Keratinocyte (primary cell): ENCODE measurements around the gene DACT3. TPM values are rescaled to one million over a fixed set of nuclear protein-coding genes. Genes with fewer than 3 reads are reported as not detected.

Experiments used
- DNase-seq: peaks from one replicate; pipeline ENCODE4 v3.0.0-alpha.2; 2011; ENCODE audit warnings: low read depth, missing footprints, low spot score
- FAIRE-seq: peaks from 2 replicates; lab custom pipeline; 2011; peaks lifted over from hg19 to GRCh38; lab: Jason Lieb, UNC
- H2AFZ ChIP-seq: 2 replicates; pipeline ENCODE4 v1.6.0; 2012; ENCODE audit warnings: low read length, control low read depth, inconsistent platforms; ENCODE audit not compliant: control insufficient read depth
- H3K27ac ChIP-seq: 2 replicates; pipeline ENCODE4 v1.5.1; 2011; ENCODE audit warnings: low read length; ENCODE audit not compliant: control insufficient read depth, insufficient read depth
- H3K27me3 ChIP-seq: 3 replicates; pipeline ENCODE4 v1.6.0; 2011; ENCODE audit warnings: low read length; ENCODE audit not compliant: control insufficient read depth, insufficient read depth; ENCODE audit errors: extremely low read depth
- H3K36me3 ChIP-seq, 2 experiments: 2 replicates in 1 of 2; 3 replicates in 1 of 2; pipeline ENCODE4 v1.5.1; 2011; ENCODE audit warnings: low read length in 2 of 2, mild to moderate bottlenecking in 1 of 2; ENCODE audit not compliant: control insufficient read depth in 2 of 2, insufficient read depth in 2 of 2; ENCODE audit errors: extremely low read depth in 1 of 2
- H3K4me1 ChIP-seq: 3 replicates; pipeline ENCODE4 v1.5.1; 2011; ENCODE audit warnings: low read length; ENCODE audit not compliant: control insufficient read depth, insufficient read depth; ENCODE audit errors: extremely low read depth
- H3K4me2 ChIP-seq: 3 replicates; pipeline ENCODE4 v1.6.0; 2011; ENCODE audit warnings: low read depth, low read length; ENCODE audit not compliant: control insufficient read depth, insufficient read depth; ENCODE audit errors: extremely low read depth
- H3K4me3 ChIP-seq, 3 experiments: fragments of 200-600 bp in 1 of 3; sonication (generic) in 1 of 3; 2 replicates in 2 of 3; 3 replicates in 1 of 3; pipeline ENCODE4 v1.5.1; 2011 to 2016; ENCODE audit warnings: low read length in 3 of 3, mild to moderate bottlenecking in 3 of 3, control low read depth in 2 of 3, inconsistent platforms in 1 of 3, low read depth in 1 of 3, mixed read lengths in 1 of 3, mixed run types in 1 of 3, moderate library complexity in 1 of 3; ENCODE audit not compliant: control insufficient read depth in 2 of 3, insufficient read depth in 2 of 3; ENCODE audit errors: extremely low read depth in 1 of 3
- H3K79me2 ChIP-seq: 2 replicates; pipeline ENCODE4 v1.6.0; 2012; ENCODE audit warnings: low read length; ENCODE audit not compliant: control insufficient read depth, insufficient read depth
- H3K9ac ChIP-seq: 3 replicates; pipeline ENCODE4 v1.6.0; 2011; ENCODE audit warnings: low read length; ENCODE audit not compliant: control insufficient read depth, insufficient read depth; ENCODE audit errors: extremely low read depth
- H3K9me1 ChIP-seq: 3 replicates; pipeline ENCODE4 v1.6.0; 2011; ENCODE audit warnings: low read length; ENCODE audit not compliant: control insufficient read depth, insufficient read depth; ENCODE audit errors: extremely low read depth
- H3K9me3 ChIP-seq: 2 replicates; pipeline ENCODE4 v1.5.1; 2012; ENCODE audit warnings: low read depth, low read length; ENCODE audit not compliant: control insufficient read depth
- H4K20me1 ChIP-seq: 3 replicates; pipeline ENCODE4 v1.6.0; 2011; ENCODE audit warnings: low read length; ENCODE audit not compliant: control insufficient read depth, insufficient read depth; ENCODE audit errors: extremely low read depth
- CTCF ChIP-seq, 3 experiments: IDR thresholded peaks in 1 of 3; conservative IDR thresholded peaks in 1 of 3; optimal IDR thresholded peaks in 1 of 3; 2 replicates in 2 of 3; 3 replicates in 1 of 3; pipeline versions ENCODE3 to v1.5.1; 2011; ENCODE audit warnings: low read length in 3 of 3, mild to moderate bottlenecking in 3 of 3, moderate library complexity in 2 of 3, control low read depth in 1 of 3, inconsistent platforms in 1 of 3; ENCODE audit not compliant: insufficient read depth in 2 of 3; ENCODE audit errors: extremely low read depth in 1 of 3
- EZH2 ChIP-seq: IDR thresholded peaks from one replicate; pipeline ENCODE4 v1.6.1; 2012; ENCODE audit warnings: inconsistent platforms, mild to moderate bottlenecking, low read length, moderate library complexity
- dilution Hi-C: fragments of 300-500 bp; cut with MboI; formaldehyde crosslinking; loops from one replicate; pipeline ENCODE4 v1.7.0; 2020; ENCODE audit warnings: low sequenced_read_pairs; ENCODE audit not compliant: extremely low pct_ligation_motif_present
- polyA plus RNA-seq, 5 experiments: library from polyadenylated mRNA; depleted of rRNA in 3 of 5; stranded (reverse) in 3 of 5; stranded (forward) in 1 of 5; unstranded in 1 of 5; fragments of >200 nt; gene quantifications; 1 replicate in 1 of 5; 2 replicates in 3 of 5; 3 replicates in 1 of 5; pipeline versions ENCODE4 v1.2.1 to v1.2.3, GENCODE V29; 2011 to 2012; ENCODE audit warnings: missing spikeins in 2 of 5, low read depth in 1 of 5, low replicate concordance in 1 of 5

The DACT3 gene
- polyA plus RNA-seq, 1 donor (not counting 4 experiments of a cell fraction or from before 2014, with no cell fraction given) = 0.04 TPM

DNA sequence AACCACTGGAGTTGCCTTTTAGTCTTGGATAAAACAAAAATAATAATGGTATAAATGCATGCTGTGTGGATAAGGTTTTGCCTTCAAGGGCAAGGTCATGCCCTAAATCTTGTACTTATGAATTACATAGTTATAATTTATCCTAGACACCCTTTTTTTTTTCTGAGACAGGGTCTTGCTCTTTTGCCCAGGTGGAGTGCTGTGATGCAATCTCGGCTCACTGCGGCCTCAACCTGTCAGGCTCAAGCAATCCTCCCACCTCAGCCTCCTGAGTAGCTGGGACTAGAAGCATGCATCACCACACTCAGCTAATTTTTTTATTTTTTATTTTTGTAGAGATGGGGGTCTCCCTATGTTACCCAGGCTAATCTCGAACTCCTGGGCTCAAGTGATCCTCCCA is 7.7 kb upstream of the DACT3 start:
- FAIRE-seq = no peak
- no peak overlapping the region for H3K9ac ChIP-seq
- no peak for DNase-seq
- dilution Hi-C loops = no loop called here
- no peaks in the 10 kb centered on the region for H3K4me1 ChIP-seq
- no peak overlapping the region for H3K4me3 ChIP-seq
- H3K27me3 ChIP-seq = no peaks in the 10 kb centered on the region
- H3K79me2 ChIP-seq = no peaks in the 10 kb centered on the region
- no peak overlapping the region for H2AFZ ChIP-seq
- H3K36me3 ChIP-seq = peaks cover 4 to 6% of the 10 kb centered on the region in 2 experiments
- H3K9me1 ChIP-seq = no peaks in the 10 kb centered on the region
- TF ChIP-seq CTCF (optimal IDR thresholded peaks at IDR 0.05 in 1 of 3, IDR thresholded peaks at IDR 0.05 in 1 of 3, conservative IDR thresholded peaks at IDR 0.05 in 1 of 3; ENCODE audit: extremely low read depth in 1 of 3, insufficient read depth in 2 of 3, low read length in 3 of 3) (no peak), EZH2 (no peak)
- H3K4me2 ChIP-seq = no peak overlapping the region
- H3K27ac ChIP-seq = no peak overlapping the region
- no peaks in the 10 kb centered on the region for H4K20me1 ChIP-seq
- no peaks in the 10 kb centered on the region for H3K9me3 ChIP-seq

DNA sequence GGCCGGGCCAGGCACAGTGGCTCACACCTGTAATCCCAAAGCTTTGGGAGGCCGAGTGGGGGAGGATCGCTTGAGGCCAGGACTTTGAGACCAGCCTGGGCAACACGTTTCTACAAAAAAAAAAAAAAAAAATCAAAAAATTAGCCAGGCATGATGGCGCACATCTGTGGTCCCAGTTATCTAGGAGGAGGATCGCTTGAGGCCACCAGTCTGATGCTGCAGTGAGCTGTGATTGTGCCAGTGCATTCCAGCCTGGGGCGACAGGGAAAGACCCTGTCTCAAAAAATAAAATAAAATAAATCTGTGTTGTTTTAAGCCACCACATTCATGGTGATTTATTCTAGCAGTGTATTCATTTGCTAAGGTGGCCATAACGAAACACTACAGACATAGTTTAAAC is 4.1 kb upstream of the DACT3 start:
- TF ChIP-seq CTCF (optimal IDR thresholded peaks at IDR 0.05 in 1 of 3, IDR thresholded peaks at IDR 0.05 in 1 of 3, conservative IDR thresholded peaks at IDR 0.05 in 1 of 3; ENCODE audit: extremely low read depth in 1 of 3, insufficient read depth in 2 of 3, low read length in 3 of 3) (no peak), EZH2 (no peak)
- dilution Hi-C loops = no loop called here
- Histone ChIP-seq H3K9me1 (no peaks in the 10 kb centered on the region), H3K9me3 (no peaks in the 10 kb centered on the region), H3K9ac (no peak overlapping the region), H3K27me3 (peaks cover 7% of the 10 kb centered on the region), H3K4me3 (no peak overlapping the region), H3K4me2 (no peak overlapping the region), H3K4me1 (peaks cover 8% of the 10 kb centered on the region), H2AFZ (no peak overlapping the region), H4K20me1 (no peaks in the 10 kb centered on the region), H3K36me3 (no peaks in the 10 kb centered on the region), H3K27ac (no peak overlapping the region), H3K79me2 (no peaks in the 10 kb centered on the region)
- FAIRE-seq (no peak), DNase-seq (no peak)
